H1 (cell line): ENCODE results near the gene SOX6. TPM values are rescaled to one million over a fixed set of nuclear protein-coding genes. Genes with fewer than 3 reads are reported as not detected.

ENCODE experiments used
- CTCF ChIA-PET: fragments of 300-600 bp; sonication (Branson Sonifier 250); formaldehyde crosslinking; loops from one replicate; lab custom pipeline; 2021; ENCODE audit not compliant: partially characterized antibody; lab: Charles Lee
- POLR2A ChIA-PET: fragments of 300-600 bp; sonication (Branson Sonifier 250); formaldehyde crosslinking; loops from one replicate; lab custom pipeline; 2021; ENCODE audit warnings: inconsistent platforms; ENCODE audit not compliant: partially characterized antibody; lab: Charles Lee
- DNase-seq, 2 experiments: peaks; one replicate each; pipeline versions ENCODE4 v3.0.0 to v3.0.0-alpha.2; 2010 to 2022; ENCODE audit warnings: low spot score in 2 of 2, low read depth in 1 of 2, mixed read lengths in 1 of 2
- FAIRE-seq: peaks from 2 replicates; lab custom pipeline; 2011; peaks lifted over from hg19 to GRCh38; lab: Jason Lieb, UNC
- H2AFZ ChIP-seq: 2 replicates; pipeline ENCODE4 v1.8.1; 2012; ENCODE audit warnings: low read length, inconsistent platforms
- H2AK5ac ChIP-seq: 2 replicates; pipeline ENCODE4 v1.6.1; 2013; ENCODE audit warnings: low read depth, low read length
- H2BK120ac ChIP-seq: replicated peaks from 2 replicates; pipeline ENCODE3; 2013; ENCODE audit warnings: low read depth, low read length, inconsistent platforms
- H2BK12ac ChIP-seq: 2 replicates; pipeline ENCODE4 v1.6.1; 2013; ENCODE audit warnings: low read depth, low read length
- H2BK15ac ChIP-seq: 2 replicates; pipeline ENCODE4 v1.6.1; 2013; ENCODE audit warnings: low read length
- H2BK20ac ChIP-seq: 2 replicates; pipeline ENCODE4 v1.6.1; 2013; ENCODE audit warnings: low read length
- H2BK5ac ChIP-seq: 2 replicates; pipeline ENCODE4 v1.6.1; 2013; ENCODE audit warnings: low read depth, low read length
- H3K14ac ChIP-seq: 2 replicates; pipeline ENCODE4 v1.6.1; 2013; ENCODE audit warnings: inconsistent platforms; ENCODE audit not compliant: insufficient read length
- H3K18ac ChIP-seq: 2 replicates; pipeline ENCODE4 v1.6.1; 2013; ENCODE audit warnings: low read length; ENCODE audit errors: extremely low read depth
- H3K23ac ChIP-seq: 2 replicates; pipeline ENCODE4 v1.6.1; 2013; ENCODE audit warnings: inconsistent platforms; ENCODE audit not compliant: insufficient read length
- H3K23me2 ChIP-seq: 2 replicates; pipeline ENCODE4 v1.6.1; 2013; ENCODE audit warnings: low read depth, low read length
- H3K27ac ChIP-seq: 2 replicates; pipeline ENCODE4 v1.6.1; 2011; ENCODE audit warnings: low read depth, low read length, inconsistent platforms
- H3K27me3 ChIP-seq, 4 experiments: replicated peaks in 1 of 4; 1 replicate in 1 of 4; 2 replicates in 3 of 4; pipeline versions ENCODE4 v1.6.1 to v1.8.1; 2011 to 2013; ENCODE audit warnings: low read length in 3 of 4, mild to moderate bottlenecking in 3 of 4, inconsistent platforms in 2 of 4, mixed read lengths in 2 of 4, moderate library complexity in 1 of 4; ENCODE audit not compliant: control insufficient read depth in 3 of 4, insufficient read depth in 3 of 4; ENCODE audit errors: extremely low read depth in 1 of 4
- H3K36me3 ChIP-seq, 4 experiments: 2 replicates each; pipeline versions ENCODE4 v1.6.1 to v1.8.1; 2011 to 2013; ENCODE audit warnings: mild to moderate bottlenecking in 4 of 4, low read length in 3 of 4, moderate library complexity in 2 of 4, control low read depth in 1 of 4, inconsistent platforms in 1 of 4; ENCODE audit not compliant: insufficient read depth in 4 of 4, control insufficient read depth in 2 of 4
- H3K4ac ChIP-seq: replicated peaks from 2 replicates; pipeline ENCODE3; 2013; ENCODE audit warnings: low read length, low read depth, mixed read lengths, inconsistent platforms; ENCODE audit not compliant: insufficient read length
- H3K4me1 ChIP-seq, 4 experiments: replicated peaks in 1 of 4; 1 replicate in 1 of 4; 2 replicates in 3 of 4; pipeline versions ENCODE4 v1.6.1 to v1.8.1; 2011 to 2013; ENCODE audit warnings: low read length in 3 of 4, inconsistent platforms in 2 of 4, mixed read lengths in 1 of 4; ENCODE audit not compliant: insufficient read depth in 4 of 4, control insufficient read depth in 3 of 4
- H3K4me2 ChIP-seq, 2 experiments: 2 replicates each; pipeline versions ENCODE4 v1.6.1 to v1.8.1; 2011 to 2013; ENCODE audit warnings: low read depth in 2 of 2, low read length in 2 of 2, control low read depth in 1 of 2, inconsistent platforms in 1 of 2, mild to moderate bottlenecking in 1 of 2; ENCODE audit not compliant: insufficient read depth in 1 of 2
- H3K4me3 ChIP-seq, 4 experiments: fragments of 200-600, 300-600 bp in 1 of 4; sonication (generic), shearing (Covaris generic), sonication (Bioruptor Twin) in 1 of 4; 2 replicates each; pipeline versions ENCODE4 v1.5.1 to v1.8.1; 2011 to 2016; ENCODE audit warnings: low read length in 4 of 4, low read depth in 3 of 4, control low read depth in 2 of 4, inconsistent platforms in 2 of 4, mild to moderate bottlenecking in 2 of 4, mixed read lengths in 1 of 4, moderate library complexity in 1 of 4; ENCODE audit not compliant: insufficient read depth in 2 of 4; ENCODE audit errors: extremely low read depth in 1 of 4
- H3K56ac ChIP-seq: replicated peaks from 2 replicates; pipeline ENCODE3; 2013; ENCODE audit warnings: low read depth, mild to moderate bottlenecking, mixed read lengths, low read length, inconsistent platforms; ENCODE audit not compliant: insufficient read length
- H3K79me1 ChIP-seq: 2 replicates; pipeline ENCODE4 v1.6.1; 2013; ENCODE audit warnings: low read depth, low read length, control low read depth
- H3K79me2 ChIP-seq, 2 experiments: 2 replicates each; pipeline versions ENCODE4 v1.6.1 to v1.8.1; 2012 to 2013; ENCODE audit warnings: low read length in 2 of 2, mild to moderate bottlenecking in 2 of 2, inconsistent platforms in 1 of 2; ENCODE audit not compliant: insufficient read depth in 2 of 2, control insufficient read depth in 1 of 2
- H3K9ac ChIP-seq, 4 experiments: replicated peaks in 1 of 4; 1 replicate in 1 of 4; 2 replicates in 3 of 4; pipeline versions ENCODE4 v1.6.1 to v1.8.1; 2011 to 2013; ENCODE audit warnings: low read depth in 3 of 4, low read length in 3 of 4, control low read depth in 2 of 4, mild to moderate bottlenecking in 2 of 4, moderate library complexity in 2 of 4, inconsistent platforms in 1 of 4; ENCODE audit errors: extremely low read depth in 1 of 4
- H3K9me3 ChIP-seq, 2 experiments: 2 replicates each; pipeline versions ENCODE4 v1.6.1 to v1.8.1; 2012 to 2013; ENCODE audit warnings: mild to moderate bottlenecking in 2 of 2, moderate library complexity in 2 of 2, control low read depth in 1 of 2, inconsistent platforms in 1 of 2, low read depth in 1 of 2, low read length in 1 of 2, mixed read lengths in 1 of 2; ENCODE audit not compliant: insufficient read depth in 2 of 2
- H4K20me1 ChIP-seq, 2 experiments: replicated peaks in 1 of 2; 2 replicates each; pipeline versions ENCODE3 to v1.8.1; 2011 to 2013; ENCODE audit warnings: inconsistent platforms in 2 of 2, low read length in 2 of 2, mild to moderate bottlenecking in 1 of 2; ENCODE audit not compliant: insufficient read depth in 2 of 2, control insufficient read depth in 1 of 2
- H4K5ac ChIP-seq: 2 replicates; pipeline ENCODE4 v1.6.1; 2013; ENCODE audit warnings: low read length, low read depth, mixed read lengths, inconsistent platforms; ENCODE audit not compliant: insufficient read length
- H4K8ac ChIP-seq: 2 replicates; pipeline ENCODE4 v1.8.0; 2013; ENCODE audit warnings: mild to moderate bottlenecking, moderate library complexity, low read length, inconsistent platforms; ENCODE audit not compliant: insufficient read depth; ENCODE audit errors: extremely low read depth
- H4K91ac ChIP-seq: replicated peaks from 2 replicates; pipeline ENCODE3; 2013; ENCODE audit warnings: low read length, mixed read lengths, inconsistent platforms; ENCODE audit not compliant: insufficient read length
- CBX5 ChIP-seq: fragments of 300-800, 300-1000 bp; sonication (generic); IDR thresholded peaks from 2 replicates; pipeline ENCODE4 v1.7.1; 2016; ENCODE audit warnings: antibody characterized with exemption, low read length, low read depth
- CBX8 ChIP-seq: fragments of 300-800, 300-1000 bp; sonication (generic); IDR thresholded peaks from 2 replicates; pipeline ENCODE4 v1.7.1; 2016; ENCODE audit warnings: low read depth, low read length, borderline replicate concordance
- CREB1 ChIP-seq: IDR thresholded peaks from 2 replicates; pipeline ENCODE4 v1.6.1; 2012; ENCODE audit warnings: inconsistent platforms
- EP300 ChIP-seq, 2 experiments: IDR thresholded peaks; 1 replicate in 1 of 2; 2 replicates in 1 of 2; pipeline ENCODE4 v1.6.1; 2011 to 2012; ENCODE audit warnings: low read depth in 2 of 2, low read length in 2 of 2, mild to moderate bottlenecking in 2 of 2, borderline replicate concordance in 1 of 2, inconsistent platforms in 1 of 2, moderate library complexity in 1 of 2
- KDM1A ChIP-seq: fragments of 200-600, 300-600 bp; sonication (generic); IDR thresholded peaks from 2 replicates; pipeline ENCODE4 v1.7.1; 2016; ENCODE audit warnings: mild to moderate bottlenecking, low read length, borderline replicate concordance
- MAX ChIP-seq: IDR thresholded peaks from 2 replicates; pipeline ENCODE4 v1.6.1; 2012; ENCODE audit warnings: inconsistent platforms
- PHF8 ChIP-seq: fragments of 200-600 bp; sonication (generic); conservative IDR thresholded peaks from 2 replicates; pipeline ENCODE4 v1.7.1; 2012; ENCODE audit warnings: low read depth, mild to moderate bottlenecking, inconsistent platforms, low read length, moderate library complexity
- POLR2A ChIP-seq, 2 experiments: IDR thresholded peaks; 1 replicate in 1 of 2; 2 replicates in 1 of 2; pipeline ENCODE4 v1.6.1; 2011; ENCODE audit warnings: low read depth in 2 of 2, low read length in 2 of 2, mild to moderate bottlenecking in 2 of 2; ENCODE audit errors: control extremely low read depth in 1 of 2
- POLR2AphosphoS5 ChIP-seq: IDR thresholded peaks from 2 replicates; pipeline ENCODE4 v1.6.1; 2011; ENCODE audit warnings: low read depth, low read length
- RNF2 ChIP-seq: fragments of 200-900, 300-1000 bp; sonication (generic); IDR thresholded peaks from 2 replicates; pipeline ENCODE4 v1.7.1; 2016; ENCODE audit warnings: borderline replicate concordance, low read depth, mild to moderate bottlenecking, antibody characterized with exemption, low read length; ENCODE audit not compliant: poor library complexity, severe bottlenecking; ENCODE audit errors: missing control alignments
- SUZ12 ChIP-seq: fragments of 200-600 bp; sonication (generic); IDR thresholded peaks from 2 replicates; pipeline ENCODE4 v1.6.1; 2012; ENCODE audit warnings: mild to moderate bottlenecking, inconsistent platforms, low read length, moderate library complexity, mixed read lengths
- polyA plus RNA-seq, 7 experiments: library from polyadenylated mRNA; depleted of rRNA in 3 of 7; stranded (reverse) in 5 of 7; unstranded in 2 of 7; fragments of >200 nt in 5 of 7; fragments of 200-250 nt in 2 of 7; gene quantifications; 1 replicate in 5 of 7; 2 replicates in 1 of 7; 4 replicates in 1 of 7; pipeline versions ENCODE4 v1.2.1 to v1.2.3, GENCODE V29; 2011 to 2013; ENCODE audit warnings: missing spikeins in 2 of 7, mixed read lengths in 2 of 7
- total RNA-seq: library from RNA; stranded (reverse); fragmentation: NEBNext Ultra II Directional; extraction: Animal tissue kit (Norgen Biotek cat#: 25700); gene quantifications from 2 replicates; pipeline ENCODE4 v1.2.1, GENCODE V29; 2021

Gene SOX6
- total and polyA plus RNA-seq, 2 of the 8 experiments (the other 6 are each of a cell fraction or from before 2014, with no cell fraction given): 0.09 TPM; not detected in 1

- Histone ChIP-seq H2AFZ (no peak overlapping the region), H3K56ac (no peak overlapping the region), H3K79me2 (no peaks in the 10 kb centered on the region), H3K14ac (no peak overlapping the region), H3K9me3 (no peaks in the 10 kb centered on the region), H3K23ac (no peak overlapping the region), H3K4me1 (no peaks in the 10 kb centered on the region), H3K18ac (no peak overlapping the region), H2BK5ac (no peak overlapping the region), H2BK20ac (no peak overlapping the region), H3K4me2 (no peak overlapping the region), H3K27me3 (no peaks in the 10 kb centered on the region), H2BK15ac (no peak overlapping the region), H3K27ac (no peak overlapping the region), H4K8ac (no peak overlapping the region), H2AK5ac (no peak overlapping the region), H4K20me1 (no peaks in the 10 kb centered on the region), H3K4me3 (no peak overlapping the region), H4K91ac (no peak overlapping the region), H3K9ac (no peak overlapping the region), H3K79me1 (no peaks in the 10 kb centered on the region), H3K23me2 (no peaks in the 10 kb centered on the region), H3K36me3 (no peaks in the 10 kb centered on the region), H2BK120ac (no peak overlapping the region), H4K5ac (no peak overlapping the region), H3K4ac (no peak overlapping the region), H2BK12ac (no peak overlapping the region)
- FAIRE-seq (no peak), DNase-seq (no peak)
- ChIA-PET CTCF (no interaction called here), POLR2A (no interaction called here)
- TF ChIP-seq POLR2AphosphoS5 (no peak), PHF8 (no peak), CREB1 (no peak), CBX5 (no peak), CBX8 (no peak), POLR2A (IDR thresholded peaks at IDR 0.05; ENCODE audit: control extremely low read depth in 1 of 2, low read depth in 2 of 2, low read length in 2 of 2) (no peak), SUZ12 (no peak), MAX (no peak), KDM1A (no peak), EP300 (IDR thresholded peaks at IDR 0.05; ENCODE audit: borderline replicate concordance in 1 of 2, low read depth in 2 of 2, low read length in 2 of 2) (no peak), RNF2 (no peak)
These were observed 197.8 kb downstream of the SOX6 start for GRCh38 chr11:16158426-16158994.
